Ovary (tissue), 3 donors: Measurements from ENCODE around the gene STAC2.

Experiments used
- CTCF ChIP-seq, 3 donors: fragments of 450-650 bp in 2 of 3; fragments of 200-600 bp in 1 of 3; IDR thresholded peaks; one replicate each; pipeline versions ENCODE4 v1.5.1 to v1.8.0; 2016 to 2022; ENCODE audit warnings: antibody characterized with exemption in 3 of 3, mild to moderate bottlenecking in 1 of 3
- POLR2A ChIP-seq: fragments of 450-650 bp; IDR thresholded peaks from one replicate; pipeline ENCODE4 v1.6.1; 2017; ENCODE audit warnings: antibody characterized with exemption, mild to moderate bottlenecking, moderate library complexity
- donor health status: DM: no; HTN: no; CAD: no.

DNA sequence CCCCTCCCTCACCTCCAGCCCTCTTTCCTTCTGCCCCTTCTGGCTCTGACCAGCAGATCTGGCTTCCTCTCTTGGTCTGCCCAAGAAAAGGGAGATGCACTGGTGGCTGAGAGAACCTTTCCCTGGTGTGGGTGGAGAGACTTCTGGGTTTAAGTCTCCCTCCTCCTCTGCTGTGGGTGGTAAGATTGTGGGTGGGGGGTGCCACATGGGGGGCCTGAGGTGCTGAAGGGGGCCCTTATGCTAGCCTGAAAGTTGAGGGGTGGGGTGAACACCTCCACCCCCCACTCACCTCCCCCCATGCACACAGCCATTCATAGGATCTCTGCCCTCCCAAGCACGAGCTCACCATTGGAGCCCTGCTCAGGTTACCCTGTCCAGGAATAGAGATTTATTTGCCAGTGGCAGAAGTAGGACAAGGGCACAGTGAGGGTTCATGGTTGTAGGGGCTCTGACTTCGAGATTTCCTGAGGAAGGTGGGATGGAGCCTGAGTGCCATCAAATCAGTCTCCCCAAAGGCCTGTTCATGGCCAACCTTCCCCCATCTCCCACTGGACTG, 1.7 kb upstream of the STAC2 start:
- TF ChIP-seq CTCF (IDR thresholded peaks at IDR 0.05) (no peak), POLR2A (no peak)
